A549 (cell line): ENCODE measurements around the gene USP17L22.
"Not testable (repeated sequence)": the region's sequence is repeated elsewhere in the genome, so short reads cannot be mapped to it uniquely, and the experiment has no call there.

ENCODE experiments used
- CTCF ChIP-seq: fragments of >200 bp; sonication (Bioruptor Twin); formaldehyde crosslinking; IDR thresholded peaks from 3 replicates; pipeline ENCODE4 v1.5.1; 2016
- EP300 ChIP-seq, 2 experiments: fragments of >200 bp; sonication (Bioruptor Twin); formaldehyde crosslinking; IDR thresholded peaks; 2 replicates in 1 of 2; 3 replicates in 1 of 2; pipeline ENCODE4 v1.6.1; 2016 to 2017
- SMC3 ChIP-seq: fragments of >200 bp; sonication (Bioruptor Twin); formaldehyde crosslinking; IDR thresholded peaks from 3 replicates; pipeline ENCODE4 v1.6.1; 2018; ENCODE audit warnings: inconsistent platforms

GRCh38 chr4:9257824-9258223 lies 9.6 kb upstream of the USP17L22 start, which contains the start of gene USP17L20:
- not testable (repeated sequence) for TF ChIP-seq CTCF; SMC3; EP300 (IDR thresholded peaks at IDR 0.05)
